GM21825 (cell line): ENCODE results near the gene LZTS2.
A peak's percentile ranks its signal among the peaks of the same experiment; 100 is the strongest.

Experiments
- ATAC-seq: cut with Tn5 transposase; IDR thresholded peaks from one replicate; pipeline ENCODE4 v1.9.1; 2021; ENCODE audit warnings: mild to moderate bottlenecking, moderate library complexity; ENCODE audit not compliant: unreplicated experiment

The LZTS2 gene

GRCh38 chr10:100978121-100978900 lies 21.3 kb upstream of the LZTS2 start:
- ATAC-seq, result no peak

GRCh38 chr10:100978901-100979195 lies 20.8 kb upstream of the LZTS2 start:
- ATAC-seq, result no peak

- ATAC-seq, result no peak
These were observed 19.8 kb upstream of the LZTS2 start for GRCh38 chr10:100979791-100980272.

GRCh38 chr10:100980311-100980710 lies 19.3 kb upstream of the LZTS2 start:
- no peak for ATAC-seq

GRCh38 chr10:100980711-100981110 lies 18.9 kb upstream of the LZTS2 start:
- no peak for ATAC-seq

- ATAC-seq, result no peak
These were observed 18.3 kb upstream of the LZTS2 start for GRCh38 chr10:100981178-100981772.

- ATAC-seq, result no peak
These were observed 16.4 kb upstream of the LZTS2 start for GRCh38 chr10:100982916-100983830.

GRCh38 chr10:100983868-100984671 lies 15.5 kb upstream of the LZTS2 start:
- ATAC-seq, result no peak

GRCh38 chr10:100984672-100985177 lies 14.9 kb upstream of the LZTS2 start:
- no peak for ATAC-seq

GRCh38 chr10:100985336-100985735 lies 14.3 kb upstream of the LZTS2 start:
- no peak for ATAC-seq

- no peak for ATAC-seq
These were observed 13.0 kb upstream of the LZTS2 start for GRCh38 chr10:100986623-100986951.

- ATAC-seq, result peak; percentile 63
These were observed 12.5 kb upstream of the LZTS2 start, which contains the start of the genes MRPL43 and TWNK for GRCh38 chr10:100986952-100987684. MRPL43 (minus strand) TSS chr10:100987497; CDS start chr10:100987443, 54 bp downstream. TWNK (plus strand) TSS chr10:100987543; CDS start chr10:100988211, 668 bp downstream.

- no peak for ATAC-seq
These were observed 11.9 kb upstream of the LZTS2 start for GRCh38 chr10:100987685-100988049.

- ATAC-seq, result no peak
These were observed 11.4 kb upstream of the LZTS2 start for GRCh38 chr10:100988166-100988565.

GRCh38 chr10:100989088-100989487 lies 10.5 kb upstream of the LZTS2 start:
- ATAC-seq, result no peak

- ATAC-seq, result no peak
These were observed 5.5 kb upstream of the LZTS2 start for GRCh38 chr10:100993986-100994708.

- ATAC-seq, result no peak
These were observed 4.4 kb upstream of the LZTS2 start for GRCh38 chr10:100995181-100995580.

GRCh38 chr10:100996678-100997359 lies 2.8 kb upstream of the LZTS2 start:
- ATAC-seq, result no peak
